Lower leg skin (tissue), 3 donors: Measurements from ENCODE around the gene S100A13.

ENCODE experiments used
- POLR2A ChIP-seq, 2 donors: fragments of 450-650 bp; IDR thresholded peaks; one replicate each; pipeline ENCODE4 v1.6.1; 2016 to 2017; ENCODE audit warnings: antibody characterized with exemption in 2 of 2, mild to moderate bottlenecking in 1 of 2, moderate library complexity in 1 of 2
- TF ChIP-seq, protein P1 (sequence below), 3 donors: fragments of 450-650 bp; IDR thresholded peaks; one replicate each; pipeline ENCODE4 v1.5.1; 2016; ENCODE audit warnings: antibody characterized with exemption in 3 of 3, mild to moderate bottlenecking in 3 of 3, moderate library complexity in 2 of 3

DNA sequence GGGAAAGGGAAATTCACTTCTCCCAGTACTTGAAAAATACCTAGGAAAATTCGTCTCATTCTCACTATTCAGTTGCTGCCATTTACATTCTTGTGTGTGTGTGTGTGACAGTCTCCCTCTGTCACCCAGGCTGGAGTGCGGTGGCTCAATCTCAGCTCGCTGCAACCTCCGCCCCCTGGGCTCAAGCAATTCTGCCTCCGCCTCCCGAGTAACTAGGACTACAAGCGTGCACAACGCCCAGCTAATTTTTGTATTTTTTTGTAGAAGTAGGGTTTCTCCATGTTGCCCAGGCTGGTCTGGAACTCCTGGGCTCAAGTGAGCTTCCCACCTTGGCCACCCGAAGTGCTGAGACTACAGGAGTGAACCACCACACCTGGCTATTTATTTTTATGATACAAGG lies 32.4 kb upstream of the S100A13 start:
- TF ChIP-seq, protein P1, sequence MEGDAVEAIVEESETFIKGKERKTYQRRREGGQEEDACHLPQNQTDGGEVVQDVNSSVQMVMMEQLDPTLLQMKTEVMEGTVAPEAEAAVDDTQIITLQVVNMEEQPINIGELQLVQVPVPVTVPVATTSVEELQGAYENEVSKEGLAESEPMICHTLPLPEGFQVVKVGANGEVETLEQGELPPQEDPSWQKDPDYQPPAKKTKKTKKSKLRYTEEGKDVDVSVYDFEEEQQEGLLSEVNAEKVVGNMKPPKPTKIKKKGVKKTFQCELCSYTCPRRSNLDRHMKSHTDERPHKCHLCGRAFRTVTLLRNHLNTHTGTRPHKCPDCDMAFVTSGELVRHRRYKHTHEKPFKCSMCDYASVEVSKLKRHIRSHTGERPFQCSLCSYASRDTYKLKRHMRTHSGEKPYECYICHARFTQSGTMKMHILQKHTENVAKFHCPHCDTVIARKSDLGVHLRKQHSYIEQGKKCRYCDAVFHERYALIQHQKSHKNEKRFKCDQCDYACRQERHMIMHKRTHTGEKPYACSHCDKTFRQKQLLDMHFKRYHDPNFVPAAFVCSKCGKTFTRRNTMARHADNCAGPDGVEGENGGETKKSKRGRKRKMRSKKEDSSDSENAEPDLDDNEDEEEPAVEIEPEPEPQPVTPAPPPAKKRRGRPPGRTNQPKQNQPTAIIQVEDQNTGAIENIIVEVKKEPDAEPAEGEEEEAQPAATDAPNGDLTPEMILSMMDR (IDR thresholded peaks at IDR 0.05): no peak
- TF ChIP-seq POLR2A (IDR thresholded peaks at IDR 0.05): no peak
